Gastrocnemius medialis (tissue), 4 donors: ENCODE data around the gene ZNF76.

Source experiments
- CTCF ChIP-seq, 5 experiments: fragments of 450-650 bp in 3 of 5; fragments of 200-600 bp in 2 of 5; sonication (generic) in 2 of 5; IDR thresholded peaks in 4 of 5; conservative IDR thresholded peaks in 1 of 5; 1 replicate in 4 of 5; 2 replicates in 1 of 5; pipeline ENCODE4 v1.5.1; 2016 to 2019; ENCODE audit warnings: antibody characterized with exemption in 5 of 5, mild to moderate bottlenecking in 3 of 5, moderate library complexity in 3 of 5
- POLR2A ChIP-seq, 2 donors: fragments of 450-650 bp; IDR thresholded peaks; one replicate each; pipeline ENCODE4 v1.6.1; 2017; ENCODE audit warnings: antibody characterized with exemption in 2 of 2, mild to moderate bottlenecking in 2 of 2, moderate library complexity in 2 of 2

GRCh38 chr6:35265523-35265922, 6.0 kb downstream of the ZNF76 start:
- TF ChIP-seq CTCF (IDR thresholded peaks at IDR 0.05 in 4 of 5, conservative IDR thresholded peaks at IDR 0.05 in 1 of 5) (no peak), POLR2A (IDR thresholded peaks at IDR 0.05) (no peak)
